Glutamatergic neuron (in vitro differentiated cells): ENCODE results near the gene DAPK1. TPM values are rescaled to one million over a fixed set of nuclear protein-coding genes. Genes with fewer than 3 reads are reported as not detected.

Source experiments
- DNase-seq: peaks from one replicate; pipeline ENCODE4 v3.0.0; 2022
- H3K27ac Mint-ChIP-seq: one replicate; pipeline ENCODE4 v1.8.0; 2020; ENCODE audit warnings: mild to moderate bottlenecking, mixed read lengths, inconsistent platforms; ENCODE audit not compliant: unreplicated experiment
- H3K27me3 Mint-ChIP-seq: one replicate; pipeline ENCODE4 v1.8.0; 2020; ENCODE audit warnings: mild to moderate bottlenecking, moderate library complexity, mixed read lengths, inconsistent platforms; ENCODE audit not compliant: unreplicated experiment
- H3K36me3 Mint-ChIP-seq: one replicate; pipeline ENCODE4 v1.8.0; 2020; ENCODE audit warnings: mild to moderate bottlenecking, mixed read lengths, inconsistent platforms; ENCODE audit not compliant: unreplicated experiment
- H3K4me1 Mint-ChIP-seq: one replicate; pipeline ENCODE4 v1.8.0; 2020; ENCODE audit warnings: mild to moderate bottlenecking, low read depth, mixed read lengths, inconsistent platforms; ENCODE audit not compliant: unreplicated experiment
- H3K4me3 Mint-ChIP-seq: one replicate; pipeline ENCODE4 v1.8.0; 2020; ENCODE audit warnings: mild to moderate bottlenecking, mixed read lengths, inconsistent platforms; ENCODE audit not compliant: unreplicated experiment
- H3K9me3 Mint-ChIP-seq: one replicate; pipeline ENCODE4 v1.8.0; 2020; ENCODE audit warnings: mild to moderate bottlenecking, moderate library complexity, mixed read lengths, inconsistent platforms; ENCODE audit not compliant: unreplicated experiment
- CTCF ChIP-seq: fragments of 200-600 bp; sonication (generic); IDR thresholded peaks from one replicate; pipeline ENCODE4 v1.5.0; 2021; ENCODE audit not compliant: partially characterized antibody, unreplicated experiment
- total RNA-seq: library from RNA; stranded (reverse); fragmentation: NEBNext Ultra II Directional; extraction: Animal tissue kit (Norgen Biotek cat#: 25700); gene quantifications from one replicate; pipeline ENCODE4 v1.2.1, GENCODE V29; 2021; ENCODE audit not compliant: unreplicated experiment

The DAPK1 gene
- total RNA-seq, 1 donor from 2014 or later: 384 TPM

DNA sequence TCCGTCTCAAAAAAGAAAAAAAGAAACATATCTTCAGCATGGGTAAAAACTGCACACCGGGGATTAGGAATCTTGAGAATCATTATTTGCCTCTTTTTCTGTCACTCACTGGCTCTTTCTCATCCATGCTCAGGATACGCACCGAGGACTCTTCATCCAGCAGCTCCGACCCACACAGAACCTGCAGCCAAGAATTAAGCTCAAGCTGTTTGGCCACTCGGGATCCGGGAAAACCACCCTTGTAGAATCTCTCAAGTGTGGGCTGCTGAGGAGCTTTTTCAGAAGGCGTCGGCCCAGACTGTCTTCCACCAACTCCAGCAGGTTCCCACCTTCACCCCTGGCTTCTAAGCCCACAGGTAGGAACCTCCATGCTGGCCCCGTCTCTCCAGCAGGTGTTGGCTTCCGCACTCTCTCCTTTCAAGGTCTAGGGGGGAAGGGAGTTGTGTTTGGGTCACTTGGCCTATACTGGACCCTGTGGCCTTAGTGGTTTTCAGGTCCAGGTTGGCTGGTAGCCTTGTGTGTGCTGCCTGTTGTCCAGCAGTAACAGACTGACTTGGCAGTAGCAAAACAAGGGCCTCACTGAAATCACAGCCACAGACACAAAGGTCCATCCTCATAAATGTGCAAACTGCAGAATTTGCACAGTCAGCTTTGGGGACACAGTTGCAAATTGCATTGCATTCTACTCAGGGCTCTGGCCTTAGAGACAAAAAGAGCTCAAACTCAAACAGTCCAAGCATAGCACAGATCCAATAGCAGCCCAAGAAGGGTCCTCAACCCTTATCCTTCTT, 183.8 kb downstream of the DAPK1 start:
- Mint-ChIP-seq H3K9me3 (peaks cover 17% of the 10 kb centered on the region), H3K4me3 (no peak overlapping the region), H3K27me3 (peaks cover 10% of the 10 kb centered on the region), H3K27ac (peak overlapping the region; percentile 94), H3K36me3 (peaks cover 4% of the 10 kb centered on the region), H3K4me1 (peaks cover 45% of the 10 kb centered on the region)
- no peak for TF ChIP-seq CTCF
- no peak for DNase-seq

DNA sequence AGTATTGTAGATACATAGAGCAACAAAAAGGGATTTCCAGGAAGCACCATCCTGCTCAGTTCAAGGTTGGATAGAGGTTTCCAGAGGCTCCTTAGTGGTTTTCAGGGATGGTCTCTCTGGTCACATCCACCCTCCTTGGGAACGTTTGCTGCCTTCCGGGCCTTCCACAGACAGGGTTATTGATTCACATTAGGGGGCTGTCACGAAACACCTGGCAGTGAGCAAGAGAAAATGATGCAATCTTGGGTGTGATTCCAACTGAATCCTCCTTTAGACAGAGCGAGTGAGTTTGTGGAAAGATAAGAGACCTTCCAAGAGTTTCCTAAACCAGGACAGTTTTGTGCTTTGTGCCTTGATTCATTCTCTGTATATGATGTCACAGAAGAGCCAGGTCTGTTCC, 184.4 kb downstream of the DAPK1 start:
- peak overlapping the region; percentile 81 for H3K4me3 Mint-ChIP-seq
- H3K27ac Mint-ChIP-seq: peak overlapping the region; percentile 94
- DNase-seq: no peak
- peaks cover 17% of the 10 kb centered on the region for H3K9me3 Mint-ChIP-seq
- peaks cover 6% of the 10 kb centered on the region for H3K36me3 Mint-ChIP-seq
- H3K27me3 Mint-ChIP-seq: peaks cover 10% of the 10 kb centered on the region
- TF ChIP-seq CTCF: no peak
- peaks cover 41% of the 10 kb centered on the region for H3K4me1 Mint-ChIP-seq

- Mint-ChIP-seq H3K4me1 (peaks cover 41% of the 10 kb centered on the region), H3K27me3 (peaks cover 10% of the 10 kb centered on the region), H3K9me3 (peaks cover 18% of the 10 kb centered on the region), H3K36me3 (peaks cover 10% of the 10 kb centered on the region), H3K4me3 (peak overlapping the region; percentile 81), H3K27ac (peak overlapping the region; percentile 94)
- DNase-seq: peak; percentile 50
- no peak for TF ChIP-seq CTCF
Observed at GRCh38 chr9:87682618-87683017, 185.0 kb downstream of the DAPK1 start.

- Mint-ChIP-seq H3K4me1 (peaks cover 30% of the 10 kb centered on the region), H3K27ac (peak overlapping the region; percentile 75), H3K4me3 (no peak overlapping the region), H3K27me3 (peaks cover 10% of the 10 kb centered on the region), H3K9me3 (peaks cover 9% of the 10 kb centered on the region), H3K36me3 (peaks cover 6% of the 10 kb centered on the region)
- no peak for TF ChIP-seq CTCF
- DNase-seq: no peak
Observed at GRCh38 chr9:87683751-87684626, 186.3 kb downstream of the DAPK1 start.
